GM20431 (cell line): ENCODE results near the gene DIAPH1.

Source experiments
- in situ Hi-C: fragments of 300-500 bp; cut with MseI, MboI; formaldehyde crosslinking; loops from one replicate; pipeline ENCODE4 v1.15.0; 2020; ENCODE audit warnings: low sequenced_read_pairs; ENCODE audit not compliant: unreplicated experiment

DIAPH1 gene

DNA sequence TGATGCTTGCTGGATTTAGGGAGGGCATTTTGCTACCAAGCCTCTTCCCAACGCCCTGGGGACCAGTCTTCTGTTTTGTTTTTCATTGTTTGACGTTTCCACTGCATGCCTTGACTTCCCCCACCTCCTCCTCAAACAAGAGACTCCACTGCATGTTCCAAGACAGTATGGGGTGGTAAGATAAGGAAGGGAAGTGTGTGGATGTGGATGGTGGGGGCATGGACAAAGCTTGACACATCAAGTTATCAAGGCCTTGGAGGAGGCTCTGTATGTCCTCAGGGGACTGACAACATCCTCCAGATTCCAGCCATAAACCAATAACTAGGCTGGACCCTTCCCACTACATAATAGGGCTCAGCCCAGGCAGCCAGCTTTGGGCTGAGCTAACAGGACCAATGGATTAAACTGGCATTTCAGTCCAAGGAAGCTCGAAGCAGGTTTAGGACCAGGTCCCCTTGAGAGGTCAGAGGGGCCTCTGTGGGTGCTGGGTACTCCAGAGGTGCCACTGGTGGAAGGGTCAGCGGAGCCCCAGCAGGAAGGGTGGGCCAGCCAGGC, 107.0 kb downstream of the DIAPH1 start:
- in situ Hi-C loops = no loop called here

GRCh38 chr5:141510850-141511601, 107.8 kb downstream of the DIAPH1 start:
- in situ Hi-C loops = no loop called here

DNA sequence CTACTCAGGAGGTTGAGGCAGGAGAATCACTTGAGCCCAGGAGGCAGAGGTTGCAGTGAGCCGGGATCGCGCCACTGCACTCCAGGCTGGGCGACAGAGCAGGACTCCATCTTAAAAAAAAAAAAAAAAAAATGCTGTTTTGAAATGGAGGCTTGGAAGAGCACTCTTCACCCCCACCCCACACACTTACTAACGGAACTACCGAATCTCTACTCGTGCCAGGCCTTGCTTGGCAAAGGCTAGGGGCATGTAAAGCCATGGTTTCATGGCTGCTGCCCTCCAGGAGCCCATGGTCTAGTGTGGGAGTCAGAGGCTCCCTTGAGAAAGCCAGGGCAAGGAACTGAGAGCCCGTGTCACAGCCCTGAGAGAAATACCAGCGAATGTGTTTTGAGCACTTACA, 108.6 kb downstream of the DIAPH1 start:
- in situ Hi-C loops = no loop called here

- in situ Hi-C loops = no loop called here
These were observed 109.8 kb downstream of the DIAPH1 start for GRCh38 chr5:141508798-141509611.

DNA sequence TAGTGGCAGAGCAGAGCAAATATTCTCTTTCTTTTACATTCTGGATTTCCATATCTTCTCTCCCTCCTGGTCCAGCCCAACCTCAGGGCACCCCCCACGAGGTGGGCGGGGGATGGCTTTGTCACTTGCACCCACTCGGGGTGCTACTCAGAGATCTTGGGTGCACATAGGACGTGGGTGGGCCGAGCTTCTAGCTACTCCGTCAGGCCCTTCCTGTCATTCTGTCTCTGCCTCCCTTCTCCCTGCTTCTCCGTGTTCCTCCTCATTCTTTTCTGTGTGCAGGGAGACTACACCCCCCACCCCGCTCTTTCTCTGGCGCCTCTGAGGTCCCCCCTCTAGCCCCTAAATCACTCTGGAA, 110.4 kb downstream of the DIAPH1 start:
- in situ Hi-C loops = no loop called here

- in situ Hi-C loops = no loop called here
These were observed 111.3 kb downstream of the DIAPH1 start for GRCh38 chr5:141507387-141508091.

- in situ Hi-C loops = no loop called here
These were observed 112.2 kb downstream of the DIAPH1 start for GRCh38 chr5:141506381-141507155.

DNA sequence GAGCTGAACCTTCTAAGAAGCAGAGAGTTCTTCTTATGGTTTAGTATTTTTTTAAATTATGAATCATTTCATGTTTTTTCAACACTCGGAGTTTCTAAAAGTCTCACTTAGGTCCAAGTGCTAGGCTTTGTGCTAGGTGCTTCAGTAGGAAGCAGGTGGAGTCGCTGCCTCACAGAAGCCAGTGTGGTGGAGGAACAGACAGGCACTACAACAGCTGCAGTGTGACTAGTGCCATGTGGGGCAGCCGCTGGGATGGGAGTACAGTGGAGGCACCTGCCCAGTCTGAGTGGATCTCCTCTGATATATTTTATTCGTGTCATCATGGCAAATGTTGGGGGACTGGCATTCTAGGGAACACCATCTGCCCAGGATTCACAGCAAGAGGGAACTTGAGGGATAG, 114.6 kb downstream of the DIAPH1 start:
- in situ Hi-C loops = no loop called here

- in situ Hi-C loops = no loop called here
These were observed 115.1 kb downstream of the DIAPH1 start for GRCh38 chr5:141503681-141504080.

GRCh38 chr5:141501761-141502160, 117.0 kb downstream of the DIAPH1 start:
- in situ Hi-C loops = no loop called here

DNA sequence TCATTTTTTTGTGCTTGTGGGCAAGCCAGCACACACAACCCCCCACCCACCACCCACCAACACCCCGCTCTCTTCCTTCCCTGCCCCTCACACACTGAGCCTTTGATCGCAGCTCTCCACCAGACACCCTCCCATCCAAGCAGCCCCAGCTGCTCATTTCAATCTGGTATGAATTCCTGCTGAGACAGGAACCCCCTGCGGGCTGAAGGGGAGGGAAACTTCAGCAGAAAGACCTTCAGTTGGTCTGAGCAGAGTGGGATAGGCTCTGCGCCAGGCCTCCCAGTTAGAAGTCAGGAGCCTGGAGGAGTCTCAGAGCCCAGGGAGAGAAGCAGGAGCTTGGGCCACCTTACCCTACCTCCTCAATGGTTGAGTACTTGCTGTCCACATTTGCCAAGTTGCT, 122.8 kb downstream of the DIAPH1 start:
- in situ Hi-C loops = no loop called here

DNA sequence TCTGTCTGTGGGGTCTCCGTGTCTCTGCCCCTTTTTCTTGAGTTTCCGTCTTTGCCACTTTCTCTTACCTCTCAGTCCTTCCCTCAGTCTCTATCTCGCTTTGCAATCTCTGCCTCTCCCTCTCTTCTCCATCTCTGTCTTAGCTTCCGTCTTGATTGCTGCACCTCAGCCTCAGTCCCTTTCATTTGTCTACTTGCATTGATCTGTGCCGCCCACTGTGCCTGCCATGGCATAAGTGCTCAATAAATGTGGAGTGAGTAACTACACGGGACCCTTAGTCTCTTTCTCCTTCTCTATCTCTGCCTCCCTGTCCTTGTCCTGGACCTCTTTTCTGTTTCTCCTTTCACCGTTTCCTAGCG, 123.4 kb downstream of the DIAPH1 start:
- in situ Hi-C loops = no loop called here

- in situ Hi-C loops = no loop called here
These were observed 123.9 kb downstream of the DIAPH1 start for GRCh38 chr5:141494761-141495452.

DNA sequence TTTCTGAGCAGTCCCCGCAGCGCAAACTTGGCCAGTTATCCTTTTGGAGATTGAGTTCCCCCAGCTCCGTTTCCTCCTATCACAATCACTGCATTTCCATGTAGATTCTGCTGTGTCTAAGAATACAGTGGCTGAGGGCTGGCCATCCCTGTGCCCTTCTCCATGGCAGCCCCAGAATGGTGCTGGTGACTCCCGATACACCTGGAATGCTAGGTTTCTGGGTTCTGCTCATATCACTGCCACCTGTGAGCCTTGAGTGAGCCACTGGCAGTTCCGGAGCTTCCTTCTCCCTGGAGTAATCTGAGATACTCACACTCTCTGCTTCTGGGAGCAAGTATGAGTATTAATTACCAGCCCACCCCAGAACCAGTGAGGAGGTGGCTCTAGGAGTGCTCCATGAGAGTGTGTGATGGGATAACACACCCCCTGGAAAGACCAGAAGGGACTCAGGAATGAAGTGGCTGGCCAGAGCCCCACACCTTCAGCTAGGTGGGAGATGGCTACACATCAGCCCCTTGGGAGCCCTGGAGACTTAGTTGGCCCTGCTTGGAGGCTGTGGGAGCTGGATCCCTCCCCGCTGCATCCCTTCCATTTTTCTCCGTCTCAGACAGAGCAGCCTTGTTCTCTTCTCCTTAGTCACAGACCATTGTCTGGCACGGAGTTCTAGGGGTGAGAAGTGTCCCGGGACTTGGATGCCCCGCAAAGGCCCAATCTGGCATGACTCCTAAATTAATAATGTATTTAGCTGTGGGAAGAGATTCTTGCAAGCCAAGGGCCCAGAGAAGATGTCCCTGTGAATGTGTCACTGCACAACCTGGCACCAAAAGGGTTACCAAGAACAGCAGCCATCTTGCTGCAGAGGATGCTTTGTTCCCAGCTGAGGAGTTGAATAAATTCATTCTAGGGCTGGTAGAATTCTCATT, 125.0 kb downstream of the DIAPH1 start:
- in situ Hi-C loops = no loop called here

DNA sequence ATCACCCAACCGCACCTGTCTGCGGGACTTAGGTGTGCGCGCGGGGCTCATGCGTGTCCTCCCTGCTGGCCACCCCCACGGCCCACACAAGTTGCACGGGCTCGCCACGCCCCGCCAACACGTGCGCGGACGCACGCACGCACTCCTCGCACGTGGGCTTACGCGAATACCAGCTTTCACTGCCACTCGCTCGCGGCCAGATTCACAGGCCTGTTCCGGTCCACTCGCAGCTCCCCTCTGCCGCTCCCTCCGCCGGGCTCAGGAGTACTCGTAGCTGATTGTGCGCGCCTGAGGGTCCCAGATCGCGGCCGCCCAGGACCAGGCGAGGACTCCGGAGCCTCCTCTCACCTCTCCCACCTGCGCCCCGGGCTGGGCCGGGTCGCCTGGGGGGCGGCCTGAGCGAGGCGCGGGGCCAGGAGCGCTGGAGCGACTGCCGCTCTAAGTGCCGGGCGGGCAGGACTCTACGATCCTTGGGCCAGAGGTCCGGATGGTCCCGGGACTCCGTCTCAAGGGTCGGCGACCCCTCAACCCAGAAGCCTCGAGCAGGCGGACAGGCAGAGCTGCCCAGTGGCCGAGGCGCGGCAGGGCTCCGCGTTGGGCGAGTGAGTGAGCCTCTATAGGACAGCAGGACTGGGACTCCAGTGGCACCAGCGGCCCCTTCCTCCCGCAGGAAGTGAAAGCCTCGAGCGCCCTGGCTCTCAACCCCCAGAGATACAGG, 126.5 kb downstream of the DIAPH1 start:
- in situ Hi-C loops = no loop called here

DNA sequence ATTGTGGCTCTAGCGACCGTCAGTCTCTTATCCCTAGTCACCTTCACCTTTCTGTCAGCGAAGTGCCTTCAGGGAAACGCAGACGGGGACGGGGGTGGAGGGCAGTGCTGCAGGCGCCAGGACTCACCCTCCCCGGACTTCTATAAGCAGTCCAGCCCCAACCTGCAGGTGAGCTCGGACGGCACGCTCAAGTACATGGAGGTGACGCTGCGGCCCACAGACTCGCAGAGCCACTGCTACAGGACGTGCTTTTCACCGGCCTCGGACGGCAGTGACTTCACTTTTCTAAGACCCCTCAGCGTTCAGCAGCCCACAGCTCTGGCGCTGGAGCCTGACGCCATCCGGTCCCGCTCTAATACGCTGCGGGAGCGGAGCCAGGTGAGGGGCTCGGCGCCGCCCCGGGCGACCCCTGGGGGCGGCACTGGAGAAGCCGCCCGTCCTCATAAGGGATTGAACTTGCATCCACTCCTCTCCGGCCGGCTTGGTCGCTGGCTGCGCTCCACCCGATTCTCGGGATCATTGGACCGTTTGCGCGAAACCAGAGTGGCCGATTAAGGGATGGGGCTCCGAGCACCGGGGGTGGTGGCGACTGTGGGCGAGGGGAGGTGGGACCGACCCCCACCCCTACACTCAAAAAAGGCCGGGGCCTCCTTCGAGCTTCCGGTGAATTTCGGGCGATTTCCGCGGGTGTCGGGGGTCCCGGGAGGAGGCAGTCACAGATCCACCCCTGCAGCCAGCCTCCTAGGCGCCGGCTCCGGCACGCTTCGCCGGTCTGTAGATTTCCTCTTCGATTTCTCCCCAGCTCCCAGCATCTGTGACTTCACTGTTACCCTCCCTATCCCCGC, 127.3 kb downstream of the DIAPH1 start:
- in situ Hi-C loops = no loop called here

DNA sequence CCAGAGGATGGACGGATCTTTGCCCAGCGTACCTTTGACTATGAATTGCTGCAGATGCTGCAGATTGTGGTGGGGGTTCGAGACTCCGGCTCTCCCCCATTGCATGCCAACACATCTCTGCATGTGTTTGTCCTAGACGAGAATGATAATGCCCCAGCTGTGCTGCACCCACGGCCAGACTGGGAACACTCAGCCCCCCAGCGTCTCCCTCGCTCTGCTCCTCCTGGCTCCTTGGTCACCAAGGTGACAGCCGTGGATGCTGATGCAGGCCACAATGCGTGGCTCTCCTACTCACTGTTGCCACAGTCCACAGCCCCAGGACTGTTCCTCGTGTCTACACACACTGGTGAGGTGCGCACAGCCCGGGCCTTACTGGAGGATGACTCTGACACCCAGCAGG, 128.0 kb downstream of the DIAPH1 start:
- in situ Hi-C loops = no loop called here
